ENCODE measurements around the gene KCTD3.
A peak's percentile ranks its signal among the peaks of the same experiment; 100 is the strongest.

KCTD3 gene

DNA sequence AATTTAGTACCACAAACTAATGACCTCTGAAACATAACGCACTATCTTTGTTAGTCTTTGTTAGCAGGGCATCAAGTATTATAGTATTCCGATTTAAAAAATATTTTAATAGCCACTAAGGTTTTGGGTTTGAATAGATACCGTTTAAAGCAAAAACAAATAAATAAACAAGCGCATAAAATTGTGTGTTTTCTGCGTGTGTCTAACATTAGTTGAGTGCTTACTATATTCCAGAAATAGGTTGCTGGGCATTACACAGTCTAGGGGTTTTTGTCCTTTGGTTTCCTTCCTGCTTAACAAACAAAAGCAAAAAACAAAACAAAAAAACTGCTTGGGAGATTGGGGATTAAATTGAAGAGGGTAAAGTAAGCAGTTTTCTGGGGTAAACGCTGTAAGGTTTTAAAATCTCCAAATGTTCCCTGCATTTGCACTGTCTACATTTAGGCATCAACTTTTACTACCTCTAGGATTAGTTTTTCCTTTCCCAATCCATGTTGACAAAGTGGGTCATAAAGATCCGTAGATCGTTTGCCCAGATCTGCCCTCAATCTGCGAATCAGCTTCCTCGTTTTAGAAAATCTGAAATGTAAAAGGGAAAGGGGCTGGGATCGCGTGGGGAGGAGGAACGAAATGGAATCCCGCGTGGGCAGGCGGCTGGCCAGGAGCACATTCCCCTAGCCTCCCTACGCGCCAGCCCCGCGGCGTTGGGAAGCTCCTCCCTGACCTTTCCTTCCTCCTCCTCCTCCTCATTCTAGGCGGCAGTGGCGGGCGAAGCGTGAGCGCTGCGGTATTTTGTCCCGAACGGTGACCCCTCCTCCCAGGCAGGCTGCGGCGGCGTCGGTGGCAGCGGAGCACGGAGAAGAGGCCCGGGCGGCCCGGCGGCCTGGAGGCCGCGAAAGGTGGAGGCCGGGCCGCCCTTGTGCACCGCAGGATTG is at the start of gene KCTD3:
TSS of gene KCTD3 (plus strand) at position 749 of the 935 bp plus-strand sequence. CDS start 382 bp downstream, outside the sequence.
- peak; percentile 78 for DNase-seq

DNA sequence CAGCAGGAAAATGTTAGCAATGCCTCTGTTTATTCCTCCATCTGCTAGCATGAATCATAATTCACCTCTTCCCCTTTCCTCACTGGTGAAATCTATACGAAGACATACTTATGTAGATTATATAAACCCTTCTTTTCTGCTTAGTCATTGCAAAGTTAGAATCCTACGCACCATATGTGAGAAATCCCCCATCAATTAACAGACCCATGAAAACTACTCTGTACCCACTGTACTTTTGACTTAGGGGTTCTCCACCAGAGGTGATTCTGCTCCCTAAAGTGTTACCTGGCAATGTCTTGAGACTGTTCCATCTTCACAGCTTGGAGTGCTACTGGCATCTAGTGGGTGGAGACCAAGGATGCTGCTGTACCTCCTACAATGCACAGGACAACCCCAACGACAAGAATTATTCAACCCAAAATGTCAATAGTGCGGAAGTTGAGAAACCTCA is 49.6 kb upstream of the KCTD3 start:
- no peak for DNase-seq

DNA sequence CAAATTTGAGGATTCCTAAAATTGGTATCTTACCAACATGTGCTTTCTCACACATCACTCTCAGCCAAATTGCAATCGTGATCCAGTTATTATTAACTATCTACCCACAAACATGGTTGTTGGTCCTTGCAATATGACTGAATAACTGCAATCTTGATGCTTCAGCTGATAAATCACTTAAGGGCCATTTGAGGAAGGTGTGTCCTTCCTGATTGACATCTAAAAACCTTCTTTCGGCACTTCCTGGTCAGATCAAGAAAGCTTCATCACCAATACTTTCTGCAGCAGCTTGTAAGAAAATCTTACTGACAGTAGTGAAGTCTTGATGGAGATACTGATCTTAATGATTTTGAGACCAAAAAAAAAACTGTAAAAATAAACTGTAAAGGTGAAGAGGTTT is 48.5 kb upstream of the KCTD3 start:
- no peak for DNase-seq

DNA sequence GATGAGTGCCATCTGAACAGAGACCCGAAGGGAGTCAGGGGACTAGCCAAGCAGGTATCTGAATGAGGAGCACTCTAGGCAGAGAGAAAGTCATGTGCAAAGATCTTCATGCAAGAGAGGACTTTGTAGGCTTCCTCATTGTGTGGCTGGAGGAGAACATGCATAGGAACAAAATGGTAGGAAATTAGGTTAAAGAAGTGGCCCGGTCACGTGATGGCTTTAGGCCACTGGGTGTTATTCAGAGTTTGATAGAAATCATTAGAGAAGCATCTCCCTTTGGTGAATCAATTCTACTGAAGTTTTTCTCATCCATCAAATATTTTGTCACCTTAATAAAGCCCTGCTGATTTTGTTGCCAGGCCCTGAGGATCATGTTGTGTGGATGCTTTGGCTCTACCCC is 45.8 kb upstream of the KCTD3 start:
- no peak for DNase-seq

DNA sequence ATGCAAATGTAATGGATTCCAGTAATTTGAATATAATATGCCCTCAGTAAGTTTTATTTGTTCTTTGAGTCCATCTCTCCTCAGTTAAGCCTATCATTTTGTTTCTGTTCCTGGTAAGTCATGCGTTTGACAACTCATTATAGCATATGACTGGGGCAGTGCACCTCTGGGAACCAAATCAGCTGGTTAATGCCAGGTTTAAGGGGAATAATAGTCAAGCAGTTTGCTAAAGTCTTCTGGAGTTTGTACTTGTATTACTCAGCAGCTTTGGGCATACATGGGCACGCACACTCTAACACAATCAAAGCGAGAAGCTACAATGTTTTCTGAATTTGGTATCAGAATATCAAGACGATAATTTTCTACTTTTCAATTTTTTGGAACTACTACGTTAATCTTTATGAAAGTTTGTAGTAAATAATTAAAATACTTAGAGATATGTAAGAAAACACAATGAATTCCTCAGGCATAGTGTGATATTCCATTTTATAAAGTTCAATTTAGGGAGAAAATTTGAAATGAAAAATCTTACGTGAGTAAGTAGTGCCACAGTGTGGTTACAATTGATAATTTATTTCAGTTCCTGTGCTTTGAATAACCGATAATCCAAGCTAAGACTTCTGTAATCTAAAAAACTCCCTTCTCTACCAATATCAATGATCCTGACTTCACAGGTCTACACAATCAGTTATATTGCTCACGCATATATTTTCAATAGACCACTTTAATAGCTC is 43.8 kb upstream of the KCTD3 start:
- no peak for DNase-seq

DNA sequence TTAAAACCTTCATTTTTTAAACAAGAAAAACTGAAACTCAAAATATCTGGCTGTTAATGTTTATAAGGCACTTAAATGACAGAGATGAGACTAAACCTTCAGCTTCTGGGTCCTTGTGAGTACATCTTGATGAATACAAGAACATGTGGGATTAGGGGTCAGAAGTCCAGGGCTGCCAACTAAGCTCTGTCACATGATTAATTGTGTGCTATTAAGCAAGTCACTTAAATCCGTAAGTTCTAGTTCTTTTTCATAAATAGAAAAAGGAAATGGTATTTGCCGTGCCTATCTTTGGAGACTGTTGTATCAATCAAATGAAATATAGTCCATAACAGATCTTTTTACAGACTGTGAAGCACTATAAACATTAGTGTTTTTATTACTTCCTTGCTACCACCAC is 43.2 kb upstream of the KCTD3 start:
- DNase-seq, result no peak

DNA sequence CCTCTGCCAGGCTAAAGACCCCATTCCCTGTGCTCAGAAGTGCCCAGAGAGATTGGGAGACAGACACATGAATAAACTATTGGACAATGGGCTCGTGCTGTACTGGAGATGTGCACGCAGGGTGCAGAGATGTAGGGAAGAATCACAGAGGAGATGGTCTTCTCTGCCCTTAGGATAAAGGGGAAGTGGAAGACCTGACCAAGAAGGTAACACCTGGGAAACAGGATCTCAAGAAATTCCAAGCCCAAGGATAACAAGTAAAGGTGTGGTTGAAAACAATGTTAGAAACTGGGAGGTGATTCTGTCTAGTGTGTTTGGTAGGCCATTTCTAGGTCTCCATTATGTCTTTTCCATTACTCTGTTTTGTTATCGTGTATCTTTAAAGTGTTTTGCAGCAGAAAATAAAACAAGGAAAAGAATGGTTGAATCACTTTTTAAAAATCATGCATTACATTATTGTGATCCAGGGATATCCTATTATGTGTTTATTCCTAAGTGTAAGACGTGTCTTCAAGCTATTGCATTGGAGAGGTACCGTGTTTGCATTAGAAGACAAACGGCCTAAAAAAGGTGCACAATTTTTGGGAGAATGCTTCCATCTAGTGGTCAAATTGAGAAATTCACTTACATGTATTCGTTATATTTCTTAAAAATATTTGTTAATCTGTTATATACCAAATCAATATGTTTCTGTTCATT is 40.8 kb upstream of the KCTD3 start:
- peak; percentile 64 for DNase-seq

DNA sequence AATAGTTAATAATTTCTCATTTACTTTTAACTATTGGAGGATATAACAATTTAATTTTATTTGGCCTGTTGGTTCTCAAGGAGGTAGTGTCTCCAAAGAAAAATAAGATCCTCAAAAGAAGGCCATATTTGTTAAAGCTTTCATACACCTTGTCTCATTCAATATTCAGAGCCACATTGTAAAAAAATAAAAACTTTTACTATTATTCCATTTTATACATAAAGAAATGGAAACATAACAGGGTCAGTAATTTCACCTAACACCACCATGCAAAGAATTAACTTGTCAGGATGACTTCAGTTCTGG is 40.3 kb upstream of the KCTD3 start:
- DNase-seq, result no peak

DNA sequence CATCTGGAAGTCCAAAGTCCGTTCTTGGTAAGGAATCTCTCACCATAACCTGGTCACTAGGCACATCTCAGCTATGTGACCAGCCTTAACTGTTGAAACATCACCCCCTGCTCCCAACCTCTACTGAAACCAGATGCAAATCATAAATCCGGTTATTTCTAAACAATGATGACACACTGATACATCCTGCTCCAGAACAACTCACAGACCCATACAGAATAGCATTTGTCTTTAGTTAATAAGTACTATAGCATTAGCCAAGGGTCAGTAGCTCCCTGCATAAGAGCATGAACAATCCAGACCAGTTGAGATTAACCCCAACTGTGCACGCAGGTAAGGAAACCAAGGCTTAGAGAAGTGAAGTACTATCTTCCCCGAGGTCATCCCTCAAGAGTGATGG is 38.0 kb upstream of the KCTD3 start:
- DNase-seq, result no peak

DNA sequence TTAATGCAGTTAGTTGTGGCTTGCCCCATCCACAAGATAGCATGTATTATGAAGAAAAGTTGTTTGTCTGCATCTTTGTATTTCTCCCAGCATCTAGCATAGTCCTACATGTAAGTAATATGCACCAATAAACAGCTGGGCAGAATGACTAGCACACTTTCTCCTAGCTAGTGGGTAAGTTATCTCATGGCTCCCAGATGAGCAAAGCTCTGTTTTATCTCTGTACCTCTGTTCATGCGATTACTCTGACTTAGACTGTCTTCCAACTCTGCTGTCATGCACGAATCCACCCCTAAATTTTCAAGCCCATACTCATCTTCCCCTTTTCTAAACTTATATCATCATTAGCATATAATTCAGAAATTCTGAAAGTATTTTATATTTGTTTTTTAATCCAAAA is 37.5 kb upstream of the KCTD3 start:
- no peak for DNase-seq

DNA sequence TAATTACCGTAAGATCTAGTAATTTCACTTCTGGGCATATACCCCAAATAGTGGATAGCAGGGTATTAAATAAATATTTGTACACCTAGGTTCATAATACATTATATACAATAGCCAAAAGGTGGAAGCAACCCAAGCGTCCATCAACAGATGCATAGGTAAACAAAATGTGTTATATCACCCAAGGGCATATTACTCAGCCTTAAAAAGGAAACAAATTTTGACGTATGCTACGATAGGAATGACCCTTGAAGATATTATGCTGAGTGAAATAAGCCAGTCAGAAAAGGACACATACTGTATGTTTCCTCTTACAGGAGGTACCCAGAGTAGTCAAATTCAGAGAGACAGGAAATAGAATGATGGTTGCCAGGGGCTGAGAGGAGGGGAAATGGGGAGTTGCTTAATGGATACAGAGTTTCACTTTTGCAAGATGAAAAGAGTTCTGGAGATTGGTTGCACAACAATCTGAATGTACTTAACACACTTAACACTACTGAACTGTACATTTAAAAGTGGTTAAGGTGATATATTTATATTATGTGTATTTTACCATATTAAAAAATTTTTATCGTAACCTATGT is 36.6 kb upstream of the KCTD3 start:
- no peak for DNase-seq

DNA sequence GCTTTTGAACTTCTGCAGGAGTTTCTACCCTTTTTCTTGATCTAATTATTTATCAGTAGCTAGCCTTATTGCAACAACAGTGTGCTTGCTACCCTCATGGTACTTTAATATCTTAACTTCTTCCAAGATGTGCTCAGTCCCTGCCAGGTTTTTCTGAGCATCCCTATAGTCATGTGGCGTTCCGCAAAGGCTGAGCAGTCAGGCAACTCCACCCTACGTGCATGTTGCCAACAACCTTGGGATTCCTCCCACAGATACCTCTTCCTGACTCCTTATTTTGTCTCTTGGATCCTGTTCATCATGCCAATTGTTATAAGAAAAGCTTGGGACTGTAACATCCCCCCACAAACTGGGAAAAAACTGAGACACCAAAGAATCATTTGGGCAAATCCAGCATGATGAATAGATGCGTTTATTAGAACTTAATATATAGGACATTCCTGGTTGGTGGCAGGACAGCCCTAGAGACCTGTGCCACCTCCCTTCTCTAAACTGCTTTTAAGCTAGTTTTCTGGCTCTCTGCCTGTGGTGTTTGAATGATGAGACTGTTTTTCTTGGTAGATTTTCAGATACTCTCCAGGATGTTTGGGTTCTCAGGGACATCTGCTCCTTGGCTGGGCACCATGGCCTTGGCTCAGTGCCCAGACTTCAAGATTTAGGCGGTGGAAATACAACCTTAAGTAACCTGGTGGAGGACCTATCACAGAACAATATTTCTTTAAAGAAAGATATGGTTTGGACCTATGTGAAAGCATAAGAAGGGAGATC is 27.1 kb upstream of the KCTD3 start:
- no peak for DNase-seq

DNA sequence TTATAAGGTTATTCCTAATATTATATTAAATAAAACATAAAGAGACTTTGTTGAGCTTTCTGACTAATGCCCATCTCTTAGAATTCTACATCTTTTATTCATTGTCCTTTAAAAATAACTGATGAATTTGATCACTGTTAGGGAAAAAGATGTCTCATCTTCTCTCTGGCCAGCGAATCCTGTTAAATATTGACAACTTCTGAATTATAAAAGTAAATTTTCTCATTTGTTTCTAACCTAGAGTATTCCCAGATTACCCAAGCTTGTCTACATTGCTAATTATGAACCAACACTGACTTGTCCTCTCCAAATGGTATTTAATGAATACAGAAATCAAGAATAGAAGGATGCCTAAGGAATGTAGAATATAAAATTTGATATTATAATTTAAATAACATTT is 24.8 kb upstream of the KCTD3 start:
- DNase-seq, result no peak

DNA sequence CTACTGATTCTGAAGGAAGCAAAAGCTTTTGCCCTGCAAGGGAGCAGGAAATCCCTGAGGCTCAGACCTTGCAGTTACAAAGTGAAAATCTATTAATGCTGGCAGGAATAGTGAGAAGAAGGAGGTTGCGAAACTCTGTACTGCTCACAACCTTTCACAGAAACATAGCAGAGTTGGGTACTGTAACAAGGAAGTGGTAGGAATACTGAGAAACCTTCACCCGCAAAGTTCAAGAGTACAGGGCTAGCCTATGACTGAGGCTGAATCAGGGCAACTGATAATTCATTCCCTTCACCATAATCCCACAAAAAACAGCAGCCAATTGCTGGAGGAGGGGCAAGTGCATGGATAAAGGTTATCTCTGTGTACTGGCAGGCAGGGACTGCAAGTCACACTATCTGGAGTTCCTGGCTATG is 23.9 kb upstream of the KCTD3 start:
- no peak for DNase-seq

DNA sequence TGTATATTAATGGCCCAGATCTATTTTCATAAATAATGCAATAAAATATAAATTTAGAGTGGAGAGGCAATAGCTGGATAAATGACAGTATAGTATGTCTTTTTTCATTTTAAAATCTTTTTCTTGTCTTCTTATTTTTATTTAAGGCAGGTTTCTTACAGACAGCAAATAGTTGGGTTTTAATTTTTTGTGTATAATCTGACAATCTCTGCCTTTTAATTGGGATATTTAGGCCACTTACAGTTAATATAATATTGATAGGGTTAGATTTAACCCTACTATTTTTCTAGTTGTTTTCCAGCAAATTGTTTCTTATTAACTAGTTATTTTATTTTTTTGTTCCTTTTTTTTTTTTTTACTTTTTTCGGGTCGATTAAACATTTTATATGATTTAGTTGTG is 23.3 kb upstream of the KCTD3 start:
- DNase-seq, result no peak

DNA sequence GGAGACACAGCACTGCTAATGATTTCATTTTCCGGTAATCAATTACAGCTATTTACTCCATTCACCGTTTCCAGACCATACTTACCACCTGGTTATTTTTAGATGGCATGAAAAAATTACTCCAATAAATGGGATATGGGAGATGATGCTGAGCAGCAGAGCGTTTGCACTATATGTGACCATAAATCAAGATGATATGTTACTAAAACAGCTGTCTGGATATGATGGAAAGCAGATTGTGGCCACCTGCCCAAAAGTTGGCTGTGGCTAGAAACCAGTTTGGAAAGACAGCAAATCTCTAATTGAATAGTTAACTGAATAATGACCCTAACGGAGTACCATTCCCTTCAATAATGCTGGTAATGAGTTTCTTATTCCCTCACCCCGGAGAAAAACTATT is 22.5 kb upstream of the KCTD3 start:
- DNase-seq, result no peak

DNA sequence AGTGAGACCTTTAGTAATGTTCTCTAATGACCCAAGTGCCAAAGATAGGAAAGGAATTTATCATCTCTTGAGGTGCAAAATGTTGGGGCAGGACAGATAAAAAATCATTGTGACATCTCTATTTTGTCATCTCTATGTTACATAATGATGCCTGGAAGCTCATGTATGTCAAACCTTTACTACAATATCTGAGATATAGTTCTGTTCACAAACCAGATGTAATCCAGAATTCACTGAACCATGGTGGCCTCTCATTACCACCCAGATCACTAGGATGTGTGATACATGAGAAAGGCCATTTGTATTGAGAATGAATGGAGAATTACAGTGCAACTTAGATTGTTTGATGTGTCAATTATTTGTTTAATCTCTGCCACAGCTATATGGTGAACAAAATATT is 22.0 kb upstream of the KCTD3 start:
- DNase-seq, result no peak

DNA sequence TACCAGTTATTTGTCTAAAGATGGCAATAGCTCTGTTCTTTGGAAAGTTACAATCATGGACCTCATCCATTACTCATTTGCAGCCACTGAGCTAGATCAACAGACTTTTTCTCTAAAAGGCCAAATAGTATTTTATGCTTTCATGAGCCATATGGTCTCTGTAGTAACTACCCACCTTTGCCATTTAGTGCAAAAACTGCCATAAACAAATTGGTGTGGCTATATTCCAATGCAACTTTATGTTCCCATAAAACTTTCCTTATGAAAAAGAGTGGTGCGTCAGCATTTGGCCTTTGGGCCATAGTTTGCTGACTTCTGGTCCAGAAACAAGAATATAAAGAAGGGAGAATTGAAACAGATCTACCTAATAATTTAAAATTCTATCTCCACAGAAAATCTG is 20.1 kb upstream of the KCTD3 start:
- no peak for DNase-seq

DNA sequence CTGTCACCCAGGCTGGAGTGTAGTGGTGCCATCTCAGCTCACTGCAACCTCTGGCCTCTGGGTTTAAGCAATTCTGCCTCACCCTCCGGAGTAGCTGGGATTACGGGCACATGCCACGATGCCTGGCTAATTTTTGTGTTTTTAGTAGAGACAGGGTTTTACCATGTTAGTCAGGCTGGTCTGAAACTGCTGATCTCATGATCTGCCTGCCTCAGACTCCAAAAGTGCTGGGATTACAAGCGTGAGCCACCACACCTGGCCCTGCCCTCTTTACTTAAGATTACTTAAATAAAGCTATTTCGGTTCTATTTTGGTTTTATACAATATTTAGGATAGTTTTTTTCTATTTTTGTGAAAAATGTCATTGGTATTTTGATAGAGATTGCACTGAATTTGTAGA is 15.3 kb upstream of the KCTD3 start:
- no peak for DNase-seq

DNA sequence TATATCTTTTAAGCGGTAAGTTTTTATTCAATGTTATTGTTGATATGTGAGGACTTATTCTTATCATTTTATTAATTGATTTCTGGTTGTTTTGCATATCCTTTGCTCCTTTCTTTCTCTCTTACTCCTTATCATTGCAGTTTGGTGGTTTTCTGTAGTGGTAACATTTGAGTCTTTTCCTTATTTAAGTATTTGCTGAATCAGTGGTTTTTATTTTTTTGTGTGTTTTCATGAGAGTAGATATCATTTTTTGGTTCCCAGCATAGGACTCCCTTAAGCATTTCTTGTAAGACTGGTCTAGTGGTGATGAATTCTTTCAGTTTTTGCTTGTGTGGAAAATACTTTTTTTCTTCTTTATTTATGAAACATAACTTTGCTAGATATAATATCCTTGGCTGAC is 12.2 kb upstream of the KCTD3 start:
- no peak for DNase-seq

DNA sequence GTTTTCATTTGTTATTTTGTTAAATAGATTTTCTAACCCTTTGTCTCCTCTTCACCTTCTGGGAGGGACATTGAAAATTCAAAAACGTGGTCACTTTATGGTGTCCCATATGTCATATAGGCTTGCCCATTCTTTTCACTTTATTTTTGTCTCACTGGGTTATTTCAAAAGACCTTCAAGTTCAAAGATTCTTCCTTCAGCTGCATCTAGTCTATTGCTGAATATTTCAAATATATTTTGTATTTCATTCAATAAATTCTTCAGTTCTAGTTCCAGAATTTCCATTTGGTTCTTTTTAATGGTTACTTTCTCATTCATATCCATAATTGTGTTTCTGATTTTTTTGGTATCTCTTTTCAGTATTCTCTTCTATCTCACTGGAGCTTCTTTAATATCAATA is 11.6 kb upstream of the KCTD3 start:
- DNase-seq, result no peak

DNA sequence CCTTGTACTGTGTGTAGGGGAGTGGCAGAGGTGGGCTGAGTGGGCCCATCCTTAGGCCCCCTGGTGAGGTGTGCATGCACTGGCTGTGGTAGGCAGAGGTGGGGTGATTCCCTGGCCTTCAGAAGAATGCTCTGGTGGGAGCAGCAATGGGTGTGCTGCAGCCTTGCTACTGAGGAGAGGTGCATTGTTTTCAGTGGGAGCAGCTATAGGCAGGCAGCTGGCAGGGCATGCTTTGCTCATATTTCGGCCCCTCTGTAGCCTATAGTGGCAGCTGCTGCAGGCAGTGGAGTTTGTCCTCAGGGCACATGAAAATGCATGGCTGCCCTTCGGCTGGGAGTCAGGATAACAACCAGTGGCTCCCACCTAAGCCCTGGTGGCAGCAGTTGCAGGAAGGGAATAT is 10.1 kb upstream of the KCTD3 start:
- DNase-seq, result no peak

DNA sequence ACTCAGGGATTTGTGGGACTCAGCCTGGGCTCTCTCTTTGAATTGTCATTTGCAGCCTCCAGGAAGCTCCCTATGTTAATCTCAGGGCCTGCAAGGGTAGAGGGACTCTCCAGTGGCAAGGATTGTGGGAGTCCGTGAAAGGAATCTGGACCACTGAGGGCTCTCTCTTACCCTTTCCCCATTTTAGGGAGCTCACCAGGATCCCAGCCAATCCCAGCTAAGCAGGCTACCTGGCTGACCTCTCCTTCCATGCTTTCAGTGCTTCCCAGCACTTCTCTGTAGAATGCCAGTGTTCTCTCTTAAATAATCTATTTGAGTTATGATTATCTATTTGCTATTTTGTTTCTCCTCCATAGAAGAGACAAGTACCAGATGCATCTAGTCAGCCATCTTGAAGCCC is 9.6 kb upstream of the KCTD3 start:
- DNase-seq, result no peak
